GM18499 (cell line): Measurements from ENCODE around the gene AKAP7.
A peak's percentile ranks its signal among the peaks of the same experiment; 100 is the strongest.

ENCODE experiments used
- ATAC-seq: cut with Tn5 transposase; IDR thresholded peaks from one replicate; pipeline ENCODE4 v1.9.1; 2021; ENCODE audit warnings: moderate number of reproducible peaks; ENCODE audit not compliant: insufficient read depth, unreplicated experiment

AKAP7 gene

DNA sequence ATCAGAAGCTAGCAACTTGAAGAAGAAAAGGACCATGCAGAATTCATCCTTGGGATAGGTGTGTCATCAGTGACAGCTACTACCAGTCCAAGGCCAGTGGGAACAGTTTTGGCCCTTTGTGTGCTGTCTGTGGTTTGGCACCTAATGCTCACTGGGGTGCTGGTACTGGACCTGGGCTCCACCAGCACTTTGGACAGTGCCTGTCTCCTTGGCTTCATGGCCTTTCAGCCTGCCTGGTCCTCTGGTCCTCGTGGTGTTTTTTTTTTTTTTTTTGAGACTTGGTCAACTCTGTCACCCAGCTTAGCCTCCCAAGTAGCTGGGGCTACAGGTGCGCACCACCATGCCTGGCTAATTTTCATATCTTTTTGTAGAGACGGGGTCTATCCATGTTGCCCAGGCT lies 56.3 kb downstream of the AKAP7 start:
- no peak for ATAC-seq

DNA sequence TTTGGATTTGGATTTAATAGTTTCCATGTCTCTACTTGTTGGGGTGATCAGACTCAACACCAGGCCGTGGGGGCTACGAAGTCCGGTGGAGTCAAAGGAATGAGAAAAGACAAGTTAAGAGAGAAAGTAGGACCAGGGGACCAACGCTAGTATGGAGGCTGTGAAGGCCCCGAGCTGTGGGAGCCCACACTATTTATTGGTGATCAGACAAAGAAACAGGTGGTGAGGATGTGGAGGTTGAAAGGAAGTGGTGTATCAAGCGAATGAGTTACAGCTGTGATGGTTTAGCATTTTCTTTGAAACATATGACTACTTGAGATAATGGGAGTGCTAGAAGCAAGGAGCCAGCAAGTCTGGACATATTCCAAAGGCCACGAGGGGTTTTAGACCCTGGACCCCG lies 62.4 kb downstream of the AKAP7 start:
- ATAC-seq = no peak

DNA sequence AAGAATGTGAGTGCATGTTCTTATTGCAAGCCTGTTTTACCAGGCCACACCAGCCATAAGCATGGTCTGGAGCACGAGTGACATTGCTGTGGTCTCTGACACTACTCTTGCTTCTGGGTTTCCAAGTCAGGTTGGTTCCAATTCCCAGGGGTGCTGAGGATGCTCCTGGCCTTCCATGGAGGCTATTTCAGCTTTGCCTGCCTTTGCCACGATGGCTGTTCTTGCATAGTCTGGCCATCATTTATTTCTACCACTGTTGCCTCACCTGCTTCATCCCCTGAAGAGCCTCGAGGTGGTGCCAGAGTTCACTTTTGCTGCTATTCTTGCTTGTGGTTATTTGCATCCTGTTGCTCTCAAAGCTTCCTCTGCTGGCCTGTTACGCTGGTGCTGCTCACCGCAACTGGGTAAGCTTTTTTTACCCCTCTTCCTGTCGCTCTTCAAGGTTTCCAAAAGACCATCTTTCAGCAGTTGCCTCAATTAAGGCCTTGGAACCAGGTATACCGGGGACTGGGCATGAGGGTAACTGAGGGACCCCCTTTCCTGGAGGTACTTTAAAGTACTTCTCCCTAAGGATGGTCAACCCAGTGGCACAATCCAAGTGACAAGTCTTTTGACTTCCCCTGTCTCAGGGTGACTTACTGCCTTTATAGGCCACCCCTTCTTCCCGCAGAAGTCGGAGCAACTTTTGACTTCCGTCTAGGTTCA lies 64.5 kb downstream of the AKAP7 start:
- peak; percentile 100 for ATAC-seq

DNA sequence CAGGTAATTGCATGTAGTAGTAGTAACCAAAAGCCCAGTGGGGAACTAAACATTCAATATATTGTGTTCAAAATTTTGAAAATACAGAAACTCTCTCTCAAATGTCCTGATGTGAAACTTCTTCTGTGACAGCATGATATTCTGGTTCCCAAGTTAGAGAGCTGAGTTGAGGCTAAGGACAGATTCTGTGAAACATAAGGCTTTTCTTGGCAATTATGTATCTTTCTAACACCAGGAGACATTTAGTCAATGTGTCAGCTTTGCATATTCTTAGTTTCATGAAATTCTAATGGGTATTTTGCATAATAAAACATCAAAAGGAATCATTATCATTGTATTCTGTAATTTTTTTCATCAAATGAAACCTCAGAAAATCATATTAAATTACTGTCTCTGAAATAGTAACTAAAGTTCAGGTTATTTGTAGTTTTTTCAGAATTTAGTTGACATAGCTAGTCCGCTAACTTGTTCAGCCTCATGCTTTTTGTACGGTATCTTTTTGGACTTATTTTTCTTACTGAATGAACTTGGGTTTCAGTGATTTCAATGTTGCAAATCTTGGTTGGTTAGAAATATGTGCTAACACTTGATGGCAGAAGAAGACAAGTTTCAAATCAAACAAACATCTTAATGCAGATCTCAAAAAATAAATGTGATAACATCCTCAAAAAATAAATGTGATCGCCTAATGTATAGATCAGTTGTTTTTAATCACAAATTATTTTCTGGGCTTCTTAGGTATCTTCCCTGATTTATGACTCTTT lies 70.4 kb downstream of the AKAP7 start:
- no peak for ATAC-seq

DNA sequence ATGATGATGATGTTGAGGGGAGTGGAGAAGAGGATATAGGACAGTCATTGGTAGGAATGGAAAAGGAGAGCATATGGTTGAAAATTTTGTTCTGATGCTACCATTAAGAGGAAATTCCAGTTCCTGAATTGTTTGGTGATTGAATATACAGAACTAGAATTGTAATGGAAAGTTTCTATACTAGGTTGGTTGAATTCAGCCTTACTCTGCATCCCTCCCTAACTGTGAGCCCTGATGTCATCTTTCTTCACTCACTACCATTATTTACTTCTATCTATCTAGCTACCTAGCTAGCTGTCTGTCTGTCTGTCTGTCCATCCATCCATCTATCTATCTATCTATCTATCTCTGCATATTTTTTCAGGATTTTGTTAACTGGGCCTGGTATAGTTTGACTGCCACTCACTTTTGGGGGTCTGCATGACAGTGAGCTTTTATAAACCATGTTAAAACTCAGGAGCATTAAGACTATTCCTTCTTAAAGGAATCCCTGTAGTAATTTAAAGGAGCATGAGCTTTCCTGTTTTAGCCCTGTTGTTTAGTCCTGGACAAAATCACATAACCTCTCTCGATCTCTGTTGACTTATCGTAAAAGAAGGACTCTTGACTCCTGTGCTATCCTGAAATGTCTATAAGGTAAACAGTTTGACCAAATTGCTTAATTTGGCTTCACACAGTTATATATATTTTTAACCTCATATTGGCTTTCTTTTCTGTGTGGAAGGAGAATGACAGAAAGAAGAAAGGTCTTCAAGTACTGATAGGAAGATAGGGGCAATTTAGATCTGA lies 71.4 kb downstream of the AKAP7 start:
- ATAC-seq = no peak

DNA sequence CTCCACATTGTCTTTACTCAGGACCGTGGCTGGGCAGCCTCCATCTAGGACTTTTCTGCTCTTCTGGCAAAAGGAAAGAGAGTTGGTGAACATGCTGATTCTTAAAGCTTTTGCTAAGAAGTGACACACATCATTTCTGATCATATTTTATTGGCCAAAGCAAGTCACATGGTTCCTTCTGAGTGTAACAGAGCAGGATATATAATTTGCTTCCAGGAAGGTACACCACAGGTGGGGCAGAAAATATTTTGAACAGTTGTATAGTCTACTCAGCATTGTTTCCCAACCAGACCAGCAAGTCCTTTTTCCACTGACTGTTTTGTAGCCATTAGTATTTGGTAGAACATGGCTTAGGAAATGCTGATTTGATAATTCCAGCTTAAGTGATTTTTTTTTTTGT lies 73.5 kb downstream of the AKAP7 start:
- ATAC-seq = no peak

DNA sequence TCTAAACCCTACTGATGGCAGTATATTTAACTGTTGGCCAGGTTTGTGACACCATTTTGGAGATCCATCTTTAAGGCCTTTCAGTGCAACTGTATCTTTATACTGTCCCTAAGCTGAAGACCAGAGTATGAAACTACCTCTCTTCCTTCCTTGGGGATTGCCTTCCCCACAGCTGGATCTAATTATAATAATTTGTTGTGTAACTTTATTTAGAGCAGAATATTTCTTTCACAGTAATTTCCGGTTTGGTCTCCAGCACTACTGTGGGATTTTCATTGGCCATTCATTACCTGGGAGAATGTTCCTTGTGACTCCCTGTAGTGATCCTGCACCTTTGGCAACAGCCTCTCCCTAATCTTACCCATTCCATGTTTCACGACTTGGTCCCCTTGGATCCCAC lies 75.2 kb downstream of the AKAP7 start:
- ATAC-seq = no peak

DNA sequence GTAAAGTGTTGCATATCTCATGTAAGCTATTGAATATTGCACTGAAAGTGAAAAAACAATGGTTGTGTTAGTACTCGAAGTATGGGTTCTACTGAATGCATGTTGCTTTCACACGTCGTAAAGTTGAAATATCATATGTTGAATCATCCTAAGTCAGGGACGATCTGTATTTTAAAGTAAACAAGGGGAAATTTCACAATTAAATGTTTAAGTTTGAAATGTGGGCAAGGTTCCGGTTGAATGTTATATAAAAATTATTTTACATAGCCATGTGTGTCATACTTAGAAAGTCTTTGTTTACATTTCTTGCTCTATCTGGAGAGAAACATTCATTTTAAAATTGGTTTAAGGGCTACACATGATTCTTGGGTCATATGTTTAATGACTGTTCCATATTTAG lies 76.8 kb downstream of the AKAP7 start:
- no peak for ATAC-seq

DNA sequence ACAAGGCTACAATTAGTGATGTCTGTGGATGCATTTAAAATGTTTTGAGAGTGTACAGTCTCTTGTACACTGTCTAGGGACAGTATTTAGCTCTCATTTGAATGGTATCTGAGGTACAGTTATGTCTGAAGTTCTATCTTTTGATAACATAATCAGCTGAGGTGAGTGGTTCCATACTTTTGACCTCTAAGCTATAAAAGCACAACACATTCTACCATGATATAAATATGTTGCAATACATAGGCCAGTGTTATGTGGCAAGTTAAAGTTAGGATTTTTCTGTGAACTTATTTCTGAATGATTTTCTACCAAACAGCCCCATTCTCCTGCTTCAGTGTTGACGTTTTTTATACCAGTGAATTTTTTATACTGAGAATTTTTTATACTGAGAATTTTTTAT lies 77.6 kb downstream of the AKAP7 start:
- no peak for ATAC-seq

DNA sequence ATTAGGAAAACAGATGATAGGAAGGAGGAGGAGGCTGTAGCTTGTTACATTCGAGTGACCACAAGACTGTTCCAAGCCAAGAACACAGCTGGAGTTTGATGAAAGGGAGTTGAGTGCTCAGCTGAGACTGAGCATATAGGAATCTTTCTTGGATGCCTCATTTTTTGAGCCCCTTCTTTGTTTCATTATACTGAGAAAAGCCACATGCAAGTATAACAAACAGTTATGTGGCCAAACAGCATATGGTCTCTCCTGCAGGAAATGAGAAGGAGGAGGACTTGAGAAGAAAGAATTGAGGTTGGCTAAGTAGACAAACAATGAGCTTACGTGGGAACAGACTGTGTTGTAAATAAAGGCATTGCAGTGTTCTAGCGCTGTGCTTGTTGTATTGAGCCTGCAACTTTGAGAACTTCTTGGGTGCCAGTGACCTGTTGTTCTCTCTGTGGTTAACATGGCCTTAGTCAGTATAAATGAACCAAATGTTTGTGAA lies 78.3 kb downstream of the AKAP7 start:
- ATAC-seq = no peak

DNA sequence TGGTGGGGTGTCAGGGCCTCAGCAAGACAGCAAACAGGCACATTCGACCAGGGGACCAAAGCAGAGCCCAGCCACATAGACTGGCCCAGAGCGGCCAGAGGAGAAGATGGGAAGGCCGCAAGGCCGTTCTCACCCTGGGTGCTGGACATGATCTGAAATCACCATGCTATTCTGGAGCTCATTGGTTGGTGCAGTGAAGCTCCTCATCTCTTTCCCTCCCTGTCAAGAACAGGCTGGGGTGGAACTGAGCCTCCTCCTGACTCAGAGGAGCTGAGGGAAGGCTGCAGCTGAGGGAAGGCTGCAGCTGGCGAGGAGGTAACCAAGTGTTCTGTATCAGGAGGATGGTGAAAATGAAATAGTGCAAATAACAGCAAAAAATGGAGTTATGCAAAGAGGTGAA lies 80.0 kb downstream of the AKAP7 start:
- no peak for ATAC-seq

DNA sequence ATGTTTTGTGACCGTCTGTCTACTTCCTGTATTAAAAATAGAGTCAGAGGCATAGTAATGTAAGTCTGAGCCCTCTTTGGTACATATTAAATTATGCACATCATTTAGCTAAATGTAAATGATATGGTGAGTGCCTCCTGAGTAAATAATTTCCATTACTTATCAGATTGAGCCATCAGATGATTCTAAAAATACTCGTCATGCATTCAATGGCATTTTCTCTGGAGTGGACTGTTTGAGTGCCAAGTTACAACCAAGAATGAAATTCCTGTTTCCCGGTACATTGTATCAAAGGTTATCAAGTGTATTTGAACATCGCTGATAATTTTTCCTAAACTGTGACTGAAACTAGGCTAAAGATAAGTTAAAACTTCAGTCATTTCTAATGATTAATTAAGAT lies 81.0 kb downstream of the AKAP7 start:
- no peak for ATAC-seq

DNA sequence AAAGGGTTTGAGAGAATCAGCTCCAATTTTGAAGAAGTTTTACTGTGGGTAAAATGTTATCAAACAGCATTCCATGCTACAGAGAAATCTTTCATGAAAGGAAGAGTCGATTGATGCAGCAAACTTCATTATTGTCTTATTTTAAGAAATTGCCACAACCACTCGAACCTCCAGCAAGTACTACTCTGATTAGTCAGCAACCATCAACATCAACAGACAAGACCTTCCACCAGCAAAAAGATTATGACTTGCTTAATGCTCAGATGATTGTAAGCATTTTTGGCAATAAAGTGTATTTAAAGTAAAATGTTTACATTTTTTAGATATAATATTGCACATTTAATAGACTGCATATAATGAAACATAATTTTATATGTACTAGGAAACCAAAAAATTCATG lies 87.5 kb downstream of the AKAP7 start:
- no peak for ATAC-seq

DNA sequence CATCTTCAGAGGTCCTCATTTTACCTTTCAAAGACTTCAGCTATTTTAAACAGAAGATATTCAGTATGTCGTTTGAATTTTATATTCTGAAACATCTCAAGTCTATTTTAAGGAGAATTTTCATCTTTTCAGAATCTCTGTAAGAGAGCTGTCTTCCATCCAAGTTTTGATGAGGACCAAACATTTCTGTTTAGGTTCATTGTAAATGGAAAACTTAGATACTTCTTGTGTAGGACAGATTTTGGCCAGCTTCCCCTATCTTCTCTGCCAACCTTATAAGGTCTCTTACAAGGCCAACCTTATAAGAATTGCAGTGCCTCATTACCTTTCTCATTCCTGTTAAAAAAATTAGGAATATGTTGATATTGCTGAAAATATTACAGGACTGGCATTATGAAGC lies 88.1 kb downstream of the AKAP7 start:
- ATAC-seq = no peak

DNA sequence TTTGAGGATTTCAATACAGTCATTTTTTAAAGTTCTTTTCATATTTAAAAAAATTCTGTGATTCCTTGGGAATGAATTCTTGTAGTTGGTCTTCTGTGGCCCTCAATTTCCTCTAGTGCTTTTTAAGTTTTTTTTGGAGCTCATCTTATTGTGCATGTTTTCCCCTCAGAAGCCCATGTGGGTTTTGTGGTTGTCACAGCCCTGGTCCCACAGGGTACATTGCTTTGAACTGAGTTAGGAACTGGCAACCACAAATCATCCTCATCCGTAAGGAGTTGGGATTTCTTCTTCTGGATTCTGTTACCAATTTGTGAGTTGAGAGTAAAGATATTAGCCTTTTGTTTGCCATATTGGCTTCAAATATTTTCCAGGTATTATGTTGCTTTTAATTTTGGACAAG lies 89.9 kb downstream of the AKAP7 start:
- ATAC-seq = no peak

DNA sequence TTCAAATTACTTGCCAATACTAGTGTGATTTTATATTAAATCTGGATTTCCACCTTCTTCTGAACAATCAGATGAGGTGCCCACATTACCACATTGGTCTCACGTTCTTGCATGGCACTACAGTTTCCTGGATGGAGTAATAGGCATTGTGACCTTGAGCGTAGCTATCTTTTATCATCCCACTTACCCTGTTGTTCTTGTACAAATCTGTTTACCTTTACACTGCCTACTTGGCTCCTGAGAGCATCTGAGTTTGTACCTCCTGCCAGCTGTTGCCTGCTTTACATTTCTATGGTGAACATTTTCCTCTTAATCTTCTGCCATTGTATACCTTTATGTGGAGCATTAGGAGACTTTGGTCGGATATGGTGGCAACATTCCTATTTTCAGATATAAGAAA lies 90.7 kb downstream of the AKAP7 start:
- ATAC-seq = no peak

DNA sequence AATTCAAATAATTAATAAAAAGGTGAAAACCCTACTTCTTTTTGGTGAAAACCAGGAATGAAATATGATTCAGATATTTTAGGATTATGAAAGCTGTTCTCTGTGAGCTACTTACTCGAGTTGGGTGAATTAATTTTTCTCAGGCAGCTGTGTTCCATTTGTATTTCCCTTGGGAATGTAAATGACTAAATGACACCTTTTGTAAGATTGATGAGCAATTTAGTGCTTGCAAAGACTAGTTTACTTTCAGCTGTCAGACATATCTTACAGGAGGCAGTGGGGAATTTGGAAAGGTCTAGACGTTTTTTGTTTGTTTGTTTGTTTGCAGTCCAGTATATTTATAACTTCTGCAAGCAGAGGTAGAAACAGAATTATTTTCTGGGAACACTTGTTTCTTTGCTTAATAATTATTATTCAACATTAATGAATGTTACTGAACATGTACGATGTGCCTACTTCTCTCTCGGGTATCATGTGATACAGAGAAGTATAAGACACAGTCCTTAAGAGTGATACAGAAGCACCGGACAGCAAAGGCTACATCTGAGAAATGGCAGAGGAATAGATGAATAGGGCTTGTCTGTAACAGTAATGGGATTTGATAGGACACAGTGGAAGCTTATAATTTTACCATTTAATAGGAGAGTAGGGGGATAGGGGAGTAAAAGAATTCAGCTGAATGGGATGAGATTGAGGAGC lies 91.3 kb downstream of the AKAP7 start:
- ATAC-seq = no peak

DNA sequence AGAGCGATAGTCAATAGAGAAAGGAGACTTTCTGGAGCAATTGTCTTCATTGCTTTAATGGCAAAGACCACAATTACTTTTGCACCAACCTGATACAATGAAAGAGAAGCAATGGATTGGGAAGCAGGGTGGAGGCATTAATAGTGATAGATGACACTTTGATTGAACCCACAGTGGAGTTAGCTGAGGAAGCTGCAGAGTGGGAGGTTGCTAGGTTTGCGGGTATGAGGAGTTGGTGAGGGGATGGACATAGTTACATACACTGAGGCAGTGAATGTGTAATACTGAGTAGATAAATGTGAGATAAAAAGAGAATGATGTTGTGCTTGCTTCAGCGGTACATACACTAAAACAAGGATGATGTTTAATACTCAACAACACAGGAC lies 91.9 kb downstream of the AKAP7 start:
- ATAC-seq = no peak

DNA sequence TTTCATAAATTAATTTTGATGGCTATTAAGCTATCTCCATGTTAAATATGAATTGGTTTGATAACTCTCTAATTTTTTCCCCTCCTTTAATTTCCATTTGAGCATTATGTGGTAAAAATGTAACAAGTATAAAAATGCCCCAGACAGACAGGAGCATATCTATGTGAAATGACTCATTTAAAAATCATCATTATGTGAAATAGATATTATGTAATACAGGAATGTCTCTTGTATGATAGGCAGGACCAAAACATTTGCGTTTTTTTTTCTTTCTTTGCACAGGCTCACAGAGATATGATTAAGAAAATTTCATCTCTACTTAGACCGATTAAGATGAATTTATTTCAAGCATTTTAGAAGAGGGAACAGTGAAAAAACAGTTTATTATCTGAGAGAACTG lies 95.8 kb downstream of the AKAP7 start:
- ATAC-seq = no peak

DNA sequence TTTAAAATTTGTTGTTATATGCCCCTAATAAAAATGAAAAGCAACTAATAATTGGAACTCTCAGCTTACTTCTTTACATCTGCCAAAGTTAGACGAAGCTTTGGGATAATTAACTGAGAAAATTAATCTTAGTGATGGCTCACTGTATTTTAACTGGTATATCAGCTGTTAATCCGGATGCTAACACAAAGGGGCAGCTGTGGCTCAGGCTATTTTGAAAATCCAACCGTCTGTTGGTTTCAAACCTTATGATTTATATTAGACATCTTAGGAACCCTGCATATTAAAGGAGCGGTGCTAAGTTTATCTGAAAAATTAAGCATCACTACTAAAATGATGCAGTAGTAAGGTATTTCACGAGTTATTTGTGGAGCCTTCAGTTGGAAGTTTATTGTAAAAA lies 96.6 kb downstream of the AKAP7 start:
- ATAC-seq = no peak

DNA sequence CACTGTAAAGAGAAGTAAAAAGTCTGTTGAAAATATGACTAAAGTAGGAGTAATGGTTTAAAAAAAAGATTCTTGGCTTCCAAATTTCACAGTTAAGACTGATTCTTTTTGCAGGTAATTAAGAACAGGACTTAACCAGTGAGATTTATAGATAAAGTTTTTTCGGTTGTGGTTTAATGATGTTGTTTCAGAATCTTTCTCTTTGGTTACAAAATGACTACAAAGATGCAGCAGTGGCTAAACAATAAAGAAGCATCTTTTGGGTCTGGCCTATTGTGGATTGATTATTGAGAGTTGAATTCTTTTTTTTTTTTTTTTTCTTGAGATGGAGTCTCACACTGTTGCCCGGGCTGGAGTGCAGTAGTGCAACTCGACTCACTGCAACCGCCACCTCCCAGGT lies 109.7 kb downstream of the AKAP7 start:
- no peak for ATAC-seq
